Aorta (tissue), 5 donors: ENCODE data around the gene ERN1. TPM values are rescaled to one million over a fixed set of nuclear protein-coding genes. Genes with fewer than 3 reads are reported as not detected.
"Not testable (repeated sequence)": the region's sequence is repeated elsewhere in the genome, so short reads cannot be mapped to it uniquely, and the experiment has no call there.

ENCODE experiments used
- ATAC-seq: fragments of 200-7000 bp; cut with Tn5 transposase; one replicate; pipeline ENCODE4 v1.9.1; 2022; ENCODE audit warnings: moderate library complexity; ENCODE audit not compliant: low FRiP score
- DNase-seq, 2 donors: peaks; one replicate each; pipeline ENCODE4 v3.0.0-alpha.2; 2020
- H3K27ac ChIP-seq, 2 donors: one replicate each; pipeline ENCODE4 v1.5.1; 2013; ENCODE audit warnings: low read length in 2 of 2, mild to moderate bottlenecking in 2 of 2, moderate library complexity in 2 of 2, control low read depth in 1 of 2, inconsistent platforms in 1 of 2, low read depth in 1 of 2
- H3K27me3 ChIP-seq, 2 donors: one replicate each; pipeline ENCODE4 v1.6.1; 2013; ENCODE audit warnings: control low read depth in 1 of 2, low read length in 1 of 2, mild to moderate bottlenecking in 1 of 2, moderate library complexity in 1 of 2; ENCODE audit not compliant: insufficient read depth in 2 of 2, control insufficient read depth in 1 of 2
- H3K36me3 ChIP-seq, 2 donors: one replicate each; pipeline ENCODE4 v1.6.1; 2013; ENCODE audit warnings: control low read depth in 1 of 2, low read length in 1 of 2, mild to moderate bottlenecking in 1 of 2; ENCODE audit not compliant: insufficient read depth in 2 of 2, control insufficient read depth in 1 of 2
- H3K4me1 ChIP-seq, 2 donors: one replicate each; pipeline ENCODE4 v1.6.1; 2013; ENCODE audit warnings: low read length in 2 of 2, control low read depth in 1 of 2, mild to moderate bottlenecking in 1 of 2, moderate library complexity in 1 of 2; ENCODE audit not compliant: insufficient read depth in 2 of 2, control insufficient read depth in 1 of 2
- H3K4me3 ChIP-seq, 2 donors: one replicate each; pipeline ENCODE4 v1.5.1; 2013; ENCODE audit warnings: low read length in 2 of 2, control low read depth in 1 of 2, mild to moderate bottlenecking in 1 of 2
- H3K9me3 ChIP-seq: one replicate; pipeline ENCODE4 v1.6.1; 2013; ENCODE audit warnings: mild to moderate bottlenecking, low read length; ENCODE audit not compliant: control insufficient read depth
- WGBS, 2 donors: extraction: QIAGEN DNeasy Blood & Tissue Kit; methylation state at CpG; one replicate each; pipeline ENCODE4 v1.1.7; 2013; 5-methylcytosine and 5-hydroxymethylcytosine counted together
- intact Hi-C, 2 donors: fragments of 100-400 bp; cut with DNase I; formaldehyde crosslinking; loops; one replicate each; pipeline versions ENCODE4 v1.14.2 to v1.15.0; 2022
- polyA plus RNA-seq, 2 donors: library from polyadenylated mRNA; stranded (reverse); fragments of 200-250 nt; gene quantifications; one replicate each; pipeline ENCODE4 v1.2.3, GENCODE V29; 2013
- total RNA-seq, 2 donors: library from RNA; stranded (reverse); fragmentation: NEBNext Ultra II Directional; extraction: Animal tissue kit (Norgen Biotek cat#: 25700); gene quantifications; one replicate each; pipeline ENCODE4 v1.2.1, GENCODE V29; 2021
- donor health status: healthy with polysubstance abuse.
- donor health status: Bipolar disorder and iron deficiency.
- donor health status: DM: no; HTN: no; CAD: no.
- donor health status: DM: no; HTN: no; CAD: no.
- donor health status: DM: yes; HTN: yes; CAD: no.

Gene ERN1
- total and polyA plus RNA-seq, 4 donors = 1.0 to 31.0 (median 11.5) TPM

- no peaks in the 10 kb centered on the region for H3K36me3 ChIP-seq
- intact Hi-C loops = no loop called here
- H3K27ac ChIP-seq = no peak overlapping the region
- ATAC-seq = no peak
- no peak for DNase-seq
- no peaks in the 10 kb centered on the region for H3K27me3 ChIP-seq
- H3K4me1 ChIP-seq = no peaks in the 10 kb centered on the region
- H3K9me3 ChIP-seq = no peaks in the 10 kb centered on the region
- H3K4me3 ChIP-seq = no peak overlapping the region
- WGBS, 2 donors = 83 to 90% methylated on average over 5 of the region's 5 CpGs
These were observed 121.6 kb downstream of the ERN1 start for GRCh38 chr17:64008346-64008745.

- no peak for ATAC-seq
- Histone ChIP-seq H3K4me1 (no peaks in the 10 kb centered on the region), H3K36me3 (no peaks in the 10 kb centered on the region), H3K4me3 (no peak overlapping the region), H3K9me3 (no peaks in the 10 kb centered on the region), H3K27me3 (no peaks in the 10 kb centered on the region), H3K27ac (no peak overlapping the region)
- WGBS, 2 donors = 85 to 86% methylated on average over 5 of the region's 5 CpGs
- DNase-seq = no peak
- intact Hi-C loops = no loop called here
These were observed 122.1 kb downstream of the ERN1 start for GRCh38 chr17:64007838-64008282.

GRCh38 chr17:64007089-64007837 is 122.7 kb downstream of the ERN1 start:
- intact Hi-C loops, H3K27ac ChIP-seq, DNase-seq: not testable (repeated sequence)

GRCh38 chr17:64006361-64007088 is 123.4 kb downstream of the ERN1 start:
- DNase-seq (peak in 1 of 2 donors; percentile 56), ATAC-seq (peak; percentile 76)
- Histone ChIP-seq H3K27me3 (no peaks in the 10 kb centered on the region), H3K4me3 (no peak overlapping the region), H3K27ac (no peak overlapping the region), H3K4me1 (no peaks in the 10 kb centered on the region), H3K36me3 (no peaks in the 10 kb centered on the region), H3K9me3 (no peaks in the 10 kb centered on the region)
- intact Hi-C loops = no loop called here
- WGBS, 2 donors = 81 to 85% methylated on average over 13 of the region's 13 CpGs

More at GRCh38 chr17:64007089-64007837, 122.7 kb downstream of the ERN1 start:
- not testable (repeated sequence) for H3K27me3 ChIP-seq, ATAC-seq, H3K9me3 ChIP-seq, H3K4me1 ChIP-seq, H3K4me3 ChIP-seq, H3K36me3 ChIP-seq
- 94% methylated on average over 5 of the region's 5 CpGs for WGBS, 2 donors

GRCh38 chr17:64005734-64006167 is 124.2 kb downstream of the ERN1 start:
- no peak overlapping the region for H3K4me3 ChIP-seq
- WGBS, 2 donors = 70 to 73% methylated on average over 6 of the region's 6 CpGs
- ATAC-seq (no peak), DNase-seq (peak; percentile 39 to 51)
- no peaks in the 10 kb centered on the region for H3K36me3 ChIP-seq
- no peaks in the 10 kb centered on the region for H3K4me1 ChIP-seq
- no peak overlapping the region for H3K27ac ChIP-seq
- H3K9me3 ChIP-seq = no peaks in the 10 kb centered on the region
- intact Hi-C loops = no loop called here
- no peaks in the 10 kb centered on the region for H3K27me3 ChIP-seq

- Histone ChIP-seq H3K27me3 (no peaks in the 10 kb centered on the region), H3K9me3 (no peaks in the 10 kb centered on the region), H3K36me3 (no peaks in the 10 kb centered on the region), H3K27ac (no peak overlapping the region), H3K4me1 (no peaks in the 10 kb centered on the region), H3K4me3 (no peak overlapping the region)
- no peak for ATAC-seq
- WGBS, 2 donors = 83 to 86% methylated on average over 19 of the region's 19 CpGs
- intact Hi-C loops = no loop called here
- peak; percentile 42 to 61 for DNase-seq
These were observed 124.8 kb downstream of the ERN1 start for GRCh38 chr17:64004903-64005733.

- Histone ChIP-seq H3K9me3 (no peaks in the 10 kb centered on the region), H3K36me3 (no peaks in the 10 kb centered on the region), H3K27me3 (no peaks in the 10 kb centered on the region), H3K27ac (no peak overlapping the region), H3K4me3 (no peak overlapping the region), H3K4me1 (no peaks in the 10 kb centered on the region)
- ATAC-seq = no peak
- peak in 1 of 2 donors; percentile 30 for DNase-seq
- WGBS, 2 donors = 91 to 94% methylated on average over 7 of the region's 7 CpGs
- intact Hi-C loops = no loop called here
These were observed 125.7 kb downstream of the ERN1 start for GRCh38 chr17:64004218-64004770.

- no peaks in the 10 kb centered on the region for H3K36me3 ChIP-seq
- DNase-seq (peak; percentile 35 to 69), ATAC-seq (no peak)
- no peaks in the 10 kb centered on the region for H3K27me3 ChIP-seq
- no peak overlapping the region for H3K4me3 ChIP-seq
- H3K27ac ChIP-seq = no peak overlapping the region
- 82 to 88% methylated on average over 13 of the region's 13 CpGs for WGBS, 2 donors
- no peaks in the 10 kb centered on the region for H3K9me3 ChIP-seq
- no peaks in the 10 kb centered on the region for H3K4me1 ChIP-seq
- intact Hi-C loops = no loop called here
These were observed 126.3 kb downstream of the ERN1 start for GRCh38 chr17:64003526-64004121.
